CD4-positive, alpha-beta T cell (primary cell): ENCODE data around the gene HPSE. TPM values are rescaled to one million over a fixed set of nuclear protein-coding genes. Genes with fewer than 3 reads are reported as not detected.

ENCODE experiments used
- ATAC-seq: fragments of 200-7000 bp; cut with Tn5 transposase; one replicate; pipeline ENCODE4 v1.10.0; 2022; ENCODE audit warnings: mild to moderate bottlenecking; ENCODE audit not compliant: poor library complexity
- CTCF ChIA-PET: fragments of 350-600 bp; sonication (Branson Sonifier 250); formaldehyde crosslinking; loops from one replicate; lab custom pipeline; 2021; ENCODE audit warnings: antibody characterized with exemption, inconsistent platforms; lab: Charles Lee
- POLR2A ChIA-PET: fragments of 350-600 bp; sonication (Branson Sonifier 250); formaldehyde crosslinking; loops from one replicate; lab custom pipeline; 2021; ENCODE audit warnings: antibody characterized with exemption, inconsistent platforms; lab: Charles Lee
- DNase-seq, 14 experiments: peaks; one replicate each; pipeline ENCODE4 v3.0.0-alpha.2; 2013 to 2020; ENCODE audit warnings: mixed read lengths in 2 of 14
- H3K27ac ChIP-seq, 2 donors: one replicate each; pipeline versions ENCODE4 v1.5.1 to v1.7.0; 2013; ENCODE audit warnings: low read length in 2 of 2, low read depth in 1 of 2, mild to moderate bottlenecking in 1 of 2
- H3K27me3 ChIP-seq, 2 experiments: 1 replicate in 1 of 2; 2 replicates in 1 of 2; pipeline versions ENCODE4 v1.6.1 to v1.7.0; 2013; ENCODE audit warnings: low read length in 2 of 2, control low read depth in 1 of 2, mild to moderate bottlenecking in 1 of 2, moderate library complexity in 1 of 2; ENCODE audit not compliant: insufficient read depth in 2 of 2, control insufficient read depth in 1 of 2
- H3K36me3 ChIP-seq: one replicate; pipeline ENCODE4 v1.6.1; 2013; ENCODE audit warnings: low read length, control low read depth; ENCODE audit not compliant: insufficient read depth
- H3K4me1 ChIP-seq: one replicate; pipeline ENCODE4 v1.6.1; 2013; ENCODE audit warnings: low read length, control low read depth; ENCODE audit not compliant: insufficient read depth
- H3K4me3 ChIP-seq: one replicate; pipeline ENCODE4 v1.5.1; 2013; ENCODE audit warnings: mild to moderate bottlenecking, low read length, moderate library complexity
- H3K9me3 ChIP-seq, 2 experiments: 1 replicate in 1 of 2; 2 replicates in 1 of 2; pipeline versions ENCODE4 v1.6.1 to v1.7.0; 2013; ENCODE audit warnings: low read length in 2 of 2, mild to moderate bottlenecking in 2 of 2, control low read depth in 1 of 2, moderate library complexity in 1 of 2; ENCODE audit not compliant: control insufficient read depth in 1 of 2, insufficient read depth in 1 of 2
- H3K27ac Mint-ChIP-seq: one replicate; pipeline ENCODE4 v1.8.0; 2020; ENCODE audit warnings: mixed read lengths
- H3K27me3 Mint-ChIP-seq: one replicate; pipeline ENCODE4 v1.8.0; 2021; ENCODE audit warnings: mixed read lengths
- H3K36me3 Mint-ChIP-seq: one replicate; pipeline ENCODE4 v1.8.0; 2021; ENCODE audit warnings: low read depth, mixed read lengths
- H3K4me1 Mint-ChIP-seq: one replicate; pipeline ENCODE4 v1.8.0; 2021; ENCODE audit warnings: low read depth, mixed read lengths
- H3K4me3 Mint-ChIP-seq: one replicate; pipeline ENCODE4 v1.8.0; 2020; ENCODE audit warnings: mild to moderate bottlenecking, mixed read lengths
- H3K9me3 Mint-ChIP-seq: one replicate; pipeline ENCODE4 v1.8.0; 2020; ENCODE audit warnings: mixed read lengths
- CTCF ChIP-seq: fragments of 200-600 bp; IDR thresholded peaks from one replicate; pipeline ENCODE4 v1.8.0; 2022; ENCODE audit warnings: antibody characterized with exemption, mild to moderate bottlenecking
- intact Hi-C, 2 experiments: fragments of 100-400 bp; cut with DNase I in 1 of 2; cut with micrococcal nuclease in 1 of 2; formaldehyde crosslinking; loops; one replicate each; pipeline versions ENCODE4 v1.15.1 to v1.9.0; 2023 to 2025; cut with DNase I, micrococcal nuclease
- total RNA-seq, 174 experiments: library from RNA in 2 of 174; stranded (reverse) in 2 of 174; gene quantifications; one replicate each; pipeline ENCODE4 v1.2.3 and lab custom pipeline; 2021 to 2026

Gene HPSE
- total RNA-seq, 2 experiments from 2014 or later = 1.5 to 2.1 TPM

- ChIA-PET POLR2A (no interaction called here), CTCF (interaction anchor here (0.9 to 1.4 kb wide), 2 partner anchors 178 to 228 kb away, joined by 3 to 7 read pairs; partner anchors contain the start of gene COPS4)
- DNase-seq = no peak
- Mint-ChIP-seq H3K27ac (no peak overlapping the region), H3K4me3 (no peak overlapping the region), H3K27me3 (no peaks in the 10 kb centered on the region), H3K4me1 (peaks cover 6% of the 10 kb centered on the region), H3K9me3 (no peaks in the 10 kb centered on the region), H3K36me3 (peaks cover 17% of the 10 kb centered on the region)
- H3K4me3 ChIP-seq = no peak overlapping the region
- ATAC-seq = no peak
- intact Hi-C loops = loop anchor here in 1 of 2 experiments (5.0 kb wide), 1 partner anchor 800 kb away; no protein-coding TSS in a partner anchor
- no peak overlapping the region for H3K27ac ChIP-seq
- H3K36me3 ChIP-seq = no peaks in the 10 kb centered on the region
- H3K27me3 ChIP-seq = no peaks in the 10 kb centered on the region
- TF ChIP-seq CTCF = no peak
- peaks cover 5% of the 10 kb centered on the region for H3K4me1 ChIP-seq
- H3K9me3 ChIP-seq = no peaks in the 10 kb centered on the region
Observed at GRCh38 chr4:83262682-83263081, 72.0 kb downstream of the HPSE start.

- ATAC-seq = no peak
- Histone ChIP-seq H3K4me1 (peaks cover 5% of the 10 kb centered on the region), H3K27me3 (no peaks in the 10 kb centered on the region), H3K9me3 (no peaks in the 10 kb centered on the region), H3K36me3 (no peaks in the 10 kb centered on the region), H3K27ac (no peak overlapping the region), H3K4me3 (no peak overlapping the region)
- POLR2A ChIA-PET = interaction anchor here (1.3 to 2.8 kb wide), 4 partner anchors 23 to 186 kb away, joined by 6 to 16 read pairs (median 14); partner anchors contain the start of gene COQ2
- no peaks in the 10 kb centered on the region for H3K9me3 Mint-ChIP-seq
- no peak overlapping the region for H3K27ac Mint-ChIP-seq
- CTCF ChIA-PET = interaction anchor here (0.8 to 1.9 kb wide), 13 partner anchors 10 to 202 kb away, joined by 3 to 23 read pairs (median 5); partner anchors contain the start of gene COQ2
- intact Hi-C loops = loop anchor here (2.0 to 5.0 kb wide), 4 partner anchors 151 to 799 kb away; no protein-coding TSS in a partner anchor
- TF ChIP-seq CTCF = no peak
- no peak overlapping the region for H3K4me3 Mint-ChIP-seq
- no peaks in the 10 kb centered on the region for H3K27me3 Mint-ChIP-seq
- peaks cover 17% of the 10 kb centered on the region for H3K36me3 Mint-ChIP-seq
- H3K4me1 Mint-ChIP-seq = peaks cover 6% of the 10 kb centered on the region
- no peak for DNase-seq
Observed at GRCh38 chr4:83261307-83261706, 73.3 kb downstream of the HPSE start.

- Histone ChIP-seq H3K4me1 (peaks cover 5% of the 10 kb centered on the region), H3K4me3 (no peak overlapping the region), H3K36me3 (no peaks in the 10 kb centered on the region), H3K27ac (no peak overlapping the region), H3K9me3 (no peaks in the 10 kb centered on the region), H3K27me3 (no peaks in the 10 kb centered on the region)
- POLR2A ChIA-PET = interaction anchor here (2.3 to 2.8 kb wide), 2 partner anchors 149 to 175 kb away, joined by 13 to 16 read pairs; no protein-coding TSS in a partner anchor
- intact Hi-C loops = no loop called here
- Mint-ChIP-seq H3K27ac (no peak overlapping the region), H3K4me3 (no peak overlapping the region), H3K9me3 (no peaks in the 10 kb centered on the region), H3K27me3 (no peaks in the 10 kb centered on the region), H3K36me3 (peaks cover 12% of the 10 kb centered on the region), H3K4me1 (peaks cover 6% of the 10 kb centered on the region)
- no peak for DNase-seq
- no peak for TF ChIP-seq CTCF
- CTCF ChIA-PET = interaction anchor here (0.9 to 1.9 kb wide), 11 partner anchors 16 to 200 kb away, joined by 4 to 23 read pairs (median 6); partner anchors contain the start of gene COQ2
- no peak for ATAC-seq
Observed at GRCh38 chr4:83259586-83259985, 75.1 kb downstream of the HPSE start.
